T-helper 17 cell (primary cell): ENCODE measurements around the gene GRIK2. TPM values are rescaled to one million over a fixed set of nuclear protein-coding genes. Genes with fewer than 3 reads are reported as not detected.

Source experiments
- ATAC-seq: fragments of 150-1000 bp; cut with Tn5 transposase; 2 replicates; pipeline ENCODE4 v1.10.0; 2021; ENCODE audit warnings: mild to moderate bottlenecking, moderate library complexity
- DNase-seq, 3 donors: peaks; one replicate each; pipeline versions ENCODE4 v3.0.0 to v3.0.0-alpha.2; 2020 to 2021
- H3K9me3 ChIP-seq: one replicate; pipeline ENCODE4 v1.7.0; 2013; ENCODE audit warnings: low read length, mild to moderate bottlenecking; ENCODE audit not compliant: control insufficient read depth, poor library complexity, severe bottlenecking
- H3K27ac Mint-ChIP-seq: one replicate; pipeline ENCODE4 v1.8.0; 2022; ENCODE audit warnings: mild to moderate bottlenecking, moderate library complexity, mixed read lengths
- H3K27me3 Mint-ChIP-seq: one replicate; pipeline ENCODE4 v1.8.0; 2022; ENCODE audit warnings: mixed read lengths
- H3K36me3 Mint-ChIP-seq: one replicate; pipeline ENCODE4 v1.8.0; 2022; ENCODE audit warnings: low read depth, mixed read lengths
- H3K4me1 Mint-ChIP-seq: one replicate; pipeline ENCODE4 v1.8.0; 2022; ENCODE audit warnings: mild to moderate bottlenecking, mixed read lengths
- H3K4me3 Mint-ChIP-seq: one replicate; pipeline ENCODE4 v1.8.0; 2022; ENCODE audit warnings: mild to moderate bottlenecking, moderate library complexity, mixed read lengths
- total RNA-seq, 4 donors: library from RNA in 2 of 4; stranded (reverse) in 2 of 4; gene quantifications; one replicate each; pipeline ENCODE4 v1.2.3 and lab custom pipeline; 2022 to 2026

The GRIK2 gene
- total RNA-seq, 2 donors from 2014 or later, result not detected

DNA sequence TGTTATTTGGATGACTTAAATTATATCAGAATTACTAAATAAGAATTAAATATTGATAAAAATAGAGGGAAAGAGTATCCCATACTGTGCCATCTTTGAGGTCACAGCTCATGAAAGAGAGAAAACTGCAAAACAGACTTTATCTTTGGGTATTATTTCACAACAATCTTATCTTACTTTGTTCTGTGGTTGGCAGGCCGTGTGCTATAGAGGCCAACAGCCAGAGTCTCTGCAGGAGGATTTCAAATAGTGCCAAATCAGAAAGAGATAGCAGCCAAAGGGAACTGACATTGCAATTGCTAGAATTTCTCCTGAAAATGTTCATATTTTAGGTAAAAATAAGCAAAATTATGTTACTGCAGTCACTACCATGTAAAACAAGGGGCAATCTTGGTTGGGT lies 354.2 kb downstream of the GRIK2 start:
- no peak overlapping the region for H3K4me3 Mint-ChIP-seq
- no peaks in the 10 kb centered on the region for H3K27me3 Mint-ChIP-seq
- no peak for ATAC-seq

DNA sequence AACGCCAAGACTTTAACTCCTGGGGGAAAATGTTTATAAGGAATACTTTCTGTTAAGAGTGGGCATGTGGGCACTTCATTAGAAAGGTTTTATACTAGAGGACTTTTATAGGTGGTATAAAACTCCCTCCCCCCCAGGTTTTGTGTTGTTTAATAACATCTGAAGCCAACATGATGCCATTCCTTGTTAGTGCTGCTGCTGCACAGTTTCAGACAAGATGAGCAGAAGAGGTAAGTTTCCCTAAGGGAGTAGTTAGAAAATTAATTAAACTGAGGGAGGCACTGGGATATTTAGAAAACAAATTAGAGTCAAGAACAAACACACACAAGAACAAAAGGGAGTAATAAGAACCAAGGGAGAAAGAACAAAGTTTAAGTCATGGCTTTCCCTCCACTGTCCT lies 362.4 kb downstream of the GRIK2 start:
- no peaks in the 10 kb centered on the region for H3K9me3 ChIP-seq
- DNase-seq (no peak), ATAC-seq (no peak)
- H3K36me3 Mint-ChIP-seq, result no peaks in the 10 kb centered on the region
- no peaks in the 10 kb centered on the region for H3K4me1 Mint-ChIP-seq
- no peak overlapping the region for H3K4me3 Mint-ChIP-seq
- H3K27me3 Mint-ChIP-seq, result no peaks in the 10 kb centered on the region
- no peak overlapping the region for H3K27ac Mint-ChIP-seq

More for the DNA sequence above, 354.2 kb downstream of the GRIK2 start:
- H3K36me3 Mint-ChIP-seq, result no peaks in the 10 kb centered on the region
- H3K9me3 ChIP-seq, result no peaks in the 10 kb centered on the region
- H3K4me1 Mint-ChIP-seq, result no peaks in the 10 kb centered on the region
- DNase-seq, result no peak
- H3K27ac Mint-ChIP-seq, result no peak overlapping the region

- no peak for DNase-seq
- no peaks in the 10 kb centered on the region for H3K9me3 ChIP-seq
- Mint-ChIP-seq H3K4me3 (no peak overlapping the region), H3K27ac (no peak overlapping the region), H3K27me3 (no peaks in the 10 kb centered on the region), H3K4me1 (no peaks in the 10 kb centered on the region), H3K36me3 (no peaks in the 10 kb centered on the region)
- no peak for ATAC-seq
Observed at GRCh38 chr6:101758368-101758767, 364.9 kb downstream of the GRIK2 start.

DNA sequence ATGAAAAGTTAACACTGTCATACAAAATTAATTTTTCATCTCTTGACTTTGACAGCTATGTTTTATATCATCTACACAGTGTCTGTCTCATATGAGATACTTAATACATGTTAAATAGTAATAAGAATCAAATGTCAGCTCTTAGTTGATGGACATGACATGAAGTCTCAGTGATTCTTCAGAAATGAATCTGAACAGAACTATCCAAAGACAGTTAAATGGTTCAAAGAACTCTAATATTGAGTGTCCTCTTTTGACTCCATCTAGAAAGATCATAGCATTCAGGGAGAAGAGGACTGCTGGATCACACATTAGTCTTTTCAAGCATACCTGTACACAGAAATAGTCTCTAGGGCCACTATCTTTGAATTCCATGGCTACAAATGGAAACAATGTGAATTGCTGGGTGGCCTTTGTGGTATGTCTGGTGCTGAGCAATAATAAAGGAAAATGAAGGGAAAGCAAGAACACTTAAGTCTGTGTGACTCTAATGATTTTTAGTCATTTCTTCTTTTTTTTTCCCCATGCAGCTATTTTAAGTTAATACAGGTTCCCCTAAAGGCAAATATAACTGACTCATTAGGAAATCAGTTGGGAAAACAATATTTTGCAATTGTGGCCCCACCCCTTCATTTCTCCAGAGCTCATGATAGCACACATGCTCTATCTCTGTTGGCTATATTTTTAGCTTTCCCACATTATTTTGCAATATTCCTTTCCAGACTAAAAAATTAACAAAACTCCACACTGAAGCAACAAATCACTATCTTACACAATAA lies 367.5 kb downstream of the GRIK2 start:
- no peak overlapping the region for H3K27ac Mint-ChIP-seq
- H3K4me3 Mint-ChIP-seq, result no peak overlapping the region
- no peaks in the 10 kb centered on the region for H3K36me3 Mint-ChIP-seq
- H3K9me3 ChIP-seq, result no peaks in the 10 kb centered on the region
- DNase-seq (no peak), ATAC-seq (no peak)
- no peaks in the 10 kb centered on the region for H3K27me3 Mint-ChIP-seq
- H3K4me1 Mint-ChIP-seq, result no peaks in the 10 kb centered on the region

- H3K36me3 Mint-ChIP-seq, result no peaks in the 10 kb centered on the region
- H3K27ac Mint-ChIP-seq, result no peak overlapping the region
- DNase-seq, result no peak
- H3K9me3 ChIP-seq, result no peaks in the 10 kb centered on the region
- no peak for ATAC-seq
- no peaks in the 10 kb centered on the region for H3K4me1 Mint-ChIP-seq
- H3K4me3 Mint-ChIP-seq, result no peak overlapping the region
- no peaks in the 10 kb centered on the region for H3K27me3 Mint-ChIP-seq
Observed at GRCh38 chr6:101762851-101763250, 369.3 kb downstream of the GRIK2 start.

GRCh38 chr6:101765281-101765680 lies 371.8 kb downstream of the GRIK2 start:
- DNase-seq, result no peak
- Mint-ChIP-seq H3K36me3 (no peaks in the 10 kb centered on the region), H3K27ac (no peak overlapping the region), H3K27me3 (no peaks in the 10 kb centered on the region), H3K4me3 (no peak overlapping the region), H3K4me1 (no peaks in the 10 kb centered on the region)
- ATAC-seq, result no peak
- H3K9me3 ChIP-seq, result no peaks in the 10 kb centered on the region

DNA sequence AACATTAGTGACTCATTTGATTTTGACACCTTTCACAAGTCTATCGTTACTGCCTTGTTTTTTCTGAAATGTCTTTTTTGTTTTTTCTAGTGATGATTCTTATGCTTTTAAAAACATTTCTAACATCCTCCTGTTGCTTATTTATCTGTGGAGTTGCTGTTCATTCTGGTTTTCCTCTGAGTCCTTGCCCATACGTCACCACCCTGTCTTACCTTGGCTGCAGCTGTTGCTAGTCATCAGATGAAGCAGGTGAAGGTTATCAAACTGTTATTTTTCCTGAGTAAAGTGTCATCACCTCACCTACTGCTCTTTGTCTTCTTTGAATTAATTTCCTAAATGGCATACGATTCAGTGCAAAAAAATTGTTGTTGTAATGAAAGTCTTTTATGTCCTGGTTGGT lies 376.6 kb downstream of the GRIK2 start:
- no peak overlapping the region for H3K4me3 Mint-ChIP-seq

DNA sequence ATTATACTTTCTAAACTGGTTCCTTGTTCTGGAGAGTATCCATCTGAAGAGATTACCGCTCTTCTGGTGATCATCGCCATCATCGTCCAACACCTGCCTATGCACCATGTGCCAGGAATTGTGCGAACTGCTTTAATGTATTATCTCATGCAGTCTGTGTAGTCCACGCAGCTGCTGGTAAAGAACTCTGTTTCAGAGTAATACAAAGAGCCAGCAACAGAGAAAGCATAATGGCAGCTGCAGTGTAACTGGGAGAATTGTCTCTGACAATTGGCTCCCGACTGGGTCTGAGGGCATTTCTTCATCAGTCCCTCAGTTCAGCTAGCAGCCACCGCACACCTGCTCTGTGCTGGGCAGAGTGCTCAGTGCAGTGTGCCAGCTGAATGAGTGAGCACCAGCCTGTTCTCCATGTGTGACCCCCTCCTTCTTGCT lies 383.4 kb downstream of the GRIK2 start:
- Mint-ChIP-seq H3K27me3 (no peaks in the 10 kb centered on the region), H3K36me3 (no peaks in the 10 kb centered on the region), H3K4me3 (no peak overlapping the region), H3K4me1 (no peaks in the 10 kb centered on the region), H3K27ac (no peak overlapping the region)
- H3K9me3 ChIP-seq, result no peaks in the 10 kb centered on the region
- ATAC-seq (no peak), DNase-seq (no peak)

More for the DNA sequence above, 376.6 kb downstream of the GRIK2 start:
- no peak for DNase-seq
- no peaks in the 10 kb centered on the region for H3K9me3 ChIP-seq
- H3K27me3 Mint-ChIP-seq, result no peaks in the 10 kb centered on the region
- no peaks in the 10 kb centered on the region for H3K36me3 Mint-ChIP-seq
- no peak overlapping the region for H3K27ac Mint-ChIP-seq
- ATAC-seq, result no peak
- H3K4me1 Mint-ChIP-seq, result no peaks in the 10 kb centered on the region

DNA sequence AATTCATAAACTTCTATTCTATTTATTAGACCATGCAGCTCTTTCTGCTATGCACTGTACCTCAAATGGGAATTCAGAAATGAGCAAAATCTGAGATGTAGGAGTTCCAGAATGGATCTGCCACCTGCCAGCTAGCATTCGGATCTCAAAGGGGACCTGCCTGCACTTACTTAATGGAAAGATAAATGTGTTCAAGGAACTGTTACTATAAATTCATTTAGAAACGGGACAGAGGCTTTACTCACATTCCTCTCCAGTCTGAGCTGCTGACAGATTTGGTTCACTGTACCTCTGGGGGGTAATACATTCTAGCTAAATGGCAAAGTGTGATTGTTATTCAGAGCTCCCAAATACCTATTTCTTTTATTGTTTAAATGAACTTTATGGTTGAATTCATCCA lies 384.1 kb downstream of the GRIK2 start:
- Mint-ChIP-seq H3K36me3 (no peaks in the 10 kb centered on the region), H3K4me3 (no peak overlapping the region), H3K27me3 (no peaks in the 10 kb centered on the region), H3K27ac (no peak overlapping the region), H3K4me1 (no peaks in the 10 kb centered on the region)
- ATAC-seq (no peak), DNase-seq (no peak)
- H3K9me3 ChIP-seq, result no peaks in the 10 kb centered on the region

DNA sequence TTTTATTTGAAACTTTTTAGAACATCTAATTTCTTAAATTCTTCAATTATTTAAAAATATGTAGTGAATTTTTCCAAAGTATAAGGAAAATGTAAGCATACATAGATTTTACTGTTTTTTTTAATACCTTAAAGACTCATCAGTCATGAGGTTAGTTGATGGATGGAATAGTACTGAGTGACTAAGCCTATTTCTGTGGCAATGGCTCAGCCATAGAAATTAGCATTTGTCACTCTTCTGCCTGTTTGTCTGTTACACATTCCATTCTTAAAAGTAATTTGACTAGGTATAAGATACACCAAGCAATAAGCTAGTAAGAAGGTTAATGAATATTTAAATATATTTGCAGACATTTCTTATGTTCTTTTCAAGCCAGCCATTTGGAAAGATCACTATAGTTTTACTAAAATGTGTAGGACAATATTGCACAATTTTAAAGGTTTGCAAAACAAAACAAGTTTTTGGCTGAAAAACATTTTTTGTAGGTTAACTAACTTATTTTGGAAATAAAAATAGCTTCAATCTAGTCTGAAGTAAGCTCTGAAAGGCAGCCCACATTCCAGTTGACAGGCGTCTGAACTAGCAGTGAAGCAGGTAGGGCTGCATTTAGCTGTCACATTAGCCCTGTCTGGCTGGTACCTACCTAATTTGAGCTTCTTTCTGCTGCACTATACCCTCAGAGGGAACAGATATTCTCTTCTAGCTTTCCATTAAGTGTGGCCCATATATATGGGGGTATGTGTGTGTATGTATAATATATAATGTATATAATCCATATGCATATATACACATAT lies 385.7 kb downstream of the GRIK2 start:
- no peaks in the 10 kb centered on the region for H3K9me3 ChIP-seq
- ATAC-seq (no peak), DNase-seq (no peak)
- Mint-ChIP-seq H3K27ac (no peak overlapping the region), H3K4me1 (no peaks in the 10 kb centered on the region), H3K4me3 (no peak overlapping the region), H3K27me3 (no peaks in the 10 kb centered on the region), H3K36me3 (no peaks in the 10 kb centered on the region)

DNA sequence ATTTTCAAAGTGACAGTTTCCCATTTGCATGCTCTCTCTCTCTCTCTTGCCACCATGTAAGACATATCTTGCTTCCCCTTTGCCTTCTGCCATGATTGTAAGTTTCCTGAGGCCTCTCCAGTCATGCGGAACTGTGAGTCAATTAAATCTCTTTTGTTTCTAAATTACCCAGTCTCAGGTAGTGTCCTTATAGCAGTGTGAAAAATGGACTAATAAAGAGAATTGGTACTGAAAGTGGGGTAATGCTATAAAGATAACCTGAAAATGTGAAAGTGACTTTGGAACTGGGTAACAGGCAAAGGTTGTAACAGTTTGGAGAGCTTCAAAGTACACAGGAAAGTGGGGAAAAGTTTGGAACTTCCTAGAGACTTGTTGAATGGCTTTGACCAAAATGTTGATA lies 389.8 kb downstream of the GRIK2 start:
- ATAC-seq (no peak), DNase-seq (no peak)
- Mint-ChIP-seq H3K27me3 (no peaks in the 10 kb centered on the region), H3K36me3 (no peaks in the 10 kb centered on the region), H3K4me3 (no peak overlapping the region), H3K27ac (no peak overlapping the region), H3K4me1 (no peaks in the 10 kb centered on the region)
- no peaks in the 10 kb centered on the region for H3K9me3 ChIP-seq

GRCh38 chr6:101784094-101784493 lies 390.6 kb downstream of the GRIK2 start:
- Mint-ChIP-seq H3K36me3 (no peaks in the 10 kb centered on the region), H3K27ac (no peak overlapping the region), H3K27me3 (no peaks in the 10 kb centered on the region), H3K4me1 (no peaks in the 10 kb centered on the region), H3K4me3 (no peak overlapping the region)
- H3K9me3 ChIP-seq, result no peaks in the 10 kb centered on the region
- ATAC-seq, result no peak
- DNase-seq, result no peak

DNA sequence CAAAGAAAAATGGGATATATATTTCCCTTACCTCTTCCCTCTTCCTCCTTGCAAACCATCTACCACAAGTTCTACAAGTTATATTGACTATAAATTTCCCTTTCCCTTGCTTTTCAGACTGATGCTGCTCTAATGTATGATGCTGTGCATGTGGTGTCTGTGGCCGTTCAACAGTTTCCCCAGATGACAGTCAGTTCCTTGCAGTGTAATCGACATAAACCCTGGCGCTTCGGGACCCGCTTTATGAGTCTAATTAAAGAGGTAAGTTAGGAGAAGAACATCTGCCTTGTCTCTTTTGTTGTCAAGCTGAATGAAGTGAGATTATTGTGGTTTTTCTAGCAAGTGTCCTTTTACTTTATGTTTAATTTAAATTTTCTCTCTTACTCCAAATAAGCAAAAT lies 406.0 kb downstream of the GRIK2 start:
- DNase-seq (no peak), ATAC-seq (no peak)
- Mint-ChIP-seq H3K4me3 (no peak overlapping the region), H3K4me1 (no peaks in the 10 kb centered on the region), H3K27me3 (no peaks in the 10 kb centered on the region), H3K27ac (no peak overlapping the region), H3K36me3 (no peaks in the 10 kb centered on the region)
- H3K9me3 ChIP-seq, result no peaks in the 10 kb centered on the region

- Mint-ChIP-seq H3K4me3 (no peak overlapping the region), H3K27ac (no peak overlapping the region)
Observed at GRCh38 chr6:101800598-101800997, 407.1 kb downstream of the GRIK2 start.

More at GRCh38 chr6:101800598-101800997, 407.1 kb downstream of the GRIK2 start:
- DNase-seq (no peak), ATAC-seq (no peak)
- Mint-ChIP-seq H3K36me3 (no peaks in the 10 kb centered on the region), H3K27me3 (no peaks in the 10 kb centered on the region), H3K4me1 (no peaks in the 10 kb centered on the region)
- H3K9me3 ChIP-seq, result no peaks in the 10 kb centered on the region
